Measurements from ENCODE around the gene COX4I1.

COX4I1 gene

DNA sequence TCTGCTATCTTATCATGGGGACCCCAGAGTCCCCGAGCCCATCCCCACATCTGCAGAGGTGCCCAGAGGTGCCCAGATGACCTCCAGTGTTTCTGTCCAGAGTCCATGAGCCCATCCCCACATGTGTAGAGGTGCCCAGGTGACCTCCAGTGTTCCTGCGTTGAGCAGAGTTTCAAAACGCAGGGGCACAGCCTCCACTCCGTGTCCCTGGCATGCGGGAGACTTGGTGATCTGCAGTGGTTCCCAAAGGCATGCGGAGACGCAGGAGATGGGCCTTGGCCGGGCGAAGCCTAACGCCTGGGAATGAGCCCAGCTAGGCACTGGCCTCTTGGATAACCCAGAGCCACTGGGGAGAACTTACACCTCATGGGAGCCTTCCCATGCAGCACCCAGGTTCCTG lies 41.3 kb downstream of the COX4I1 start:
- DNase-seq (ENCODE audit: low read depth), result no peak
- H3K4me3 ChIP-seq (ENCODE audit: low read depth, low read length), result no peak overlapping the region
- TF ChIP-seq, protein P1, sequence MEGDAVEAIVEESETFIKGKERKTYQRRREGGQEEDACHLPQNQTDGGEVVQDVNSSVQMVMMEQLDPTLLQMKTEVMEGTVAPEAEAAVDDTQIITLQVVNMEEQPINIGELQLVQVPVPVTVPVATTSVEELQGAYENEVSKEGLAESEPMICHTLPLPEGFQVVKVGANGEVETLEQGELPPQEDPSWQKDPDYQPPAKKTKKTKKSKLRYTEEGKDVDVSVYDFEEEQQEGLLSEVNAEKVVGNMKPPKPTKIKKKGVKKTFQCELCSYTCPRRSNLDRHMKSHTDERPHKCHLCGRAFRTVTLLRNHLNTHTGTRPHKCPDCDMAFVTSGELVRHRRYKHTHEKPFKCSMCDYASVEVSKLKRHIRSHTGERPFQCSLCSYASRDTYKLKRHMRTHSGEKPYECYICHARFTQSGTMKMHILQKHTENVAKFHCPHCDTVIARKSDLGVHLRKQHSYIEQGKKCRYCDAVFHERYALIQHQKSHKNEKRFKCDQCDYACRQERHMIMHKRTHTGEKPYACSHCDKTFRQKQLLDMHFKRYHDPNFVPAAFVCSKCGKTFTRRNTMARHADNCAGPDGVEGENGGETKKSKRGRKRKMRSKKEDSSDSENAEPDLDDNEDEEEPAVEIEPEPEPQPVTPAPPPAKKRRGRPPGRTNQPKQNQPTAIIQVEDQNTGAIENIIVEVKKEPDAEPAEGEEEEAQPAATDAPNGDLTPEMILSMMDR (IDR thresholded peaks at IDR 0.05; ENCODE audit: insufficient read depth, low read depth, low read length, missing control alignments), result no peak

DNA sequence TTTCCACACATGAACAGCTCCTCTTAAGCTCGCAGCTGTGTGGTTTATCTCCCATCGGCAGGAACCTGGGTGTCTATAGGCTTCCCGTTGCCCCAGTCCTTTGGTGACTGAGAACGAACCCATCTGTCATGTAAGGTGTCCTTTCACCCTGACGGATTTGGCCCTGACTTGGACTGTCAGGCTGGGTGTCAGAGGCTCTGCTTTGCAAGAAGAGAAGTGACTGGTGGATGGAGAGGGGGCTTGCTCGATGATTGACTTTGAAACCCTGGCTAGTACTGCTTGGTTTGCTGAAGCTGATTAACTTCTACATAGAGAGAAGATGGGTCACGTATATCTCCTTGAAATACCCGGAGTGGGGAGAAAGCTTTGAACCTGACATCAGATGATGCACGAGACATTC lies 42.9 kb downstream of the COX4I1 start:
- TF ChIP-seq, protein P1 (IDR thresholded peaks at IDR 0.05; ENCODE audit: insufficient read depth, low read depth, low read length, missing control alignments), result no peak
- DNase-seq (ENCODE audit: low read depth), result no peak
- no peak overlapping the region for H3K4me3 ChIP-seq (ENCODE audit: low read depth, low read length)

DNA sequence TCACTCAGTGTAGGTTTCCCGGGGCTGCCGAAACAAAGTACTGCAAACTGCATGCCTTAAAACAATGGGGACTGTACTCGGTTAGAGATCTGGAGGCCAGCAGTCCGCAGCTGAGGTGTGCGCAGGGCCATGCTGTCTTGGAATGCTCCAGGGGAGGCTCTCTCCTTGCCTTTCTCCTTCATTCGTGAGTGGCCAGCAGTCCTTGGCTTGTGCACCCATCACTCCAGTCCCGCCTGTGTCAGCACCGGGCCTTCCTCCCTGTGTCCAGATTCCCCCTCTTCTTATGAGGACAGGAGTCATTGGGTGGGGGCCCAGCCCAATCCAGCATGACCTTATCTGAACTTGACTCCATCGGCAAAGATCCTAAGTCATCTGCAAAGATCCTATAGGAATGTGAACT lies 43.4 kb downstream of the COX4I1 start:
- TF ChIP-seq, protein P1 (IDR thresholded peaks at IDR 0.05; ENCODE audit: insufficient read depth, low read depth, low read length, missing control alignments), result no peak
- H3K4me3 ChIP-seq (ENCODE audit: low read depth, low read length), result no peak overlapping the region
- DNase-seq (ENCODE audit: low read depth), result no peak

DNA sequence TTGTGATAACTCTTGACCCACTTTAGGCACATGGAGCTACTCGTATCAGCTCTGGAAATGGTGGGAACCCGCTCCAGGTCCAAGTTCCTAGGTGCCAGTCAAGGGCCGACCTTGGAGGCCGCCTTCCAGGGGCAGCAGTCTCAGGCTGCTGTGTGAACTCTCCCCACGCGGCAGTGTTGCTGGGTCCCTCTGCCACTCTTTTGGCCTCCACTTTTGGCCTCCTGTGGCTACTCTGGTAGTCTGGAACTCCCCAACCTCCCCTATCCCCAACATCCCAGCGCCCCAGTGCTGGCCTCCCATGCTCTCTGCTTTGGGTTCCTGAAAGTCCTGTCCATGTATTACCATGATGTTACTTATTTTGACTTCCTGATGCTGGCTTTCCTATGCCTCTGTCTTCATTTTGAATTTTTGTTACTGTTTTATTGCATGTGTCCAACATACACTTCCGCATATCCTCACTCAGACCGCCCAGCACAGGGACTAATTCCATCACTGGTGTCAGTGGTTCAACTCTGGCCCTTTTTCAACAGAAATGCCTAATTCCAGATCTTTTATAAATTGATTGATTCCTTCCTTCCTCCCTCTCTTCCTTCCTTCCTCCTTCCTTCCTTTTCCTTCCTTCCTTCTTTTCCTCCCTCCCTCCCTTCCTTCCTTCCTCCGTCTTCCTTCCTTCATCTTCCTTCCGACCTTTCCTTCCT lies 44.1 kb downstream of the COX4I1 start:
- no peak overlapping the region for H3K4me3 ChIP-seq (ENCODE audit: low read depth, low read length)
- DNase-seq (ENCODE audit: low read depth), result no peak
- TF ChIP-seq, protein P1 (IDR thresholded peaks at IDR 0.05; ENCODE audit: insufficient read depth, low read depth, low read length, missing control alignments), result no peak

DNA sequence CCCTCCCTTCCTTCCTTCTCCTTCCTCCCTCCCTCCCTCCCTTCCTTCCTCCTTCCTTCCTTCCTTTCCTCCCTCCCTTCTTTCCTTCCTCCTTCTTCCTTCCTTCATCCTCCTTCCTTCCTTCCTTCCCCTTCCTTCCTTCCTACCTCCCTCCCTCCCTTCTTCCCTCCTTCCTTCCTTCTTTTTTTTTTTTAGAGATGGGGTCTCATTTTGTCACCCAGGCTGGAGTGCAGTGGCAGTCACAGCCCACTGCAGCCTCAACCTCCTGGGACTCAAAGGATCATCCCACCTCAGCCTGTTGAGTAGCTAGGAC lies 44.6 kb downstream of the COX4I1 start:
- no peak overlapping the region for H3K4me3 ChIP-seq (ENCODE audit: low read depth, low read length)
- DNase-seq (ENCODE audit: low read depth), result no peak
- TF ChIP-seq, protein P1 (IDR thresholded peaks at IDR 0.05; ENCODE audit: insufficient read depth, low read depth, low read length, missing control alignments), result no peak

DNA sequence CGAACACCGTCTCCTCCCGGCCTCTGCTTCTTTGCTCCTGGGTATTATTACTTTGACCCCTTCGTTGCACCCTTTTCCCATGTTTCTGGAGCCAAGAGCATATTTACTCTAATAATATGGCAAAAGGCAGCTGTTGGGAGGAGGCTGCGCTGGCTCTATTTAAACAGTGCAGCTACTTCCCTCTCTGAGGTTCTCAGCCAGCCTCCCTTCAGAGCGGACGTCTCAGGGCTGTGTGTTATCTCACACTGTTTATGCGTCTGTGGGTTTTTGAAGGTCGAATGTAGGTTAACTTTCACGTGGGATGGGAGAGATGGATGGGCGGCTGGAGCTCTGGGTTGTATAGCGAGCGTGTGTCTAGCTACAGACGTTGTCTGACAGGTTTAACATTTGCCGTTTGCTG lies 45.3 kb downstream of the COX4I1 start:
- H3K4me3 ChIP-seq (ENCODE audit: low read depth, low read length), result no peak overlapping the region
- DNase-seq (ENCODE audit: low read depth), result no peak
- TF ChIP-seq, protein P1 (IDR thresholded peaks at IDR 0.05; ENCODE audit: insufficient read depth, low read depth, low read length, missing control alignments), result no peak

DNA sequence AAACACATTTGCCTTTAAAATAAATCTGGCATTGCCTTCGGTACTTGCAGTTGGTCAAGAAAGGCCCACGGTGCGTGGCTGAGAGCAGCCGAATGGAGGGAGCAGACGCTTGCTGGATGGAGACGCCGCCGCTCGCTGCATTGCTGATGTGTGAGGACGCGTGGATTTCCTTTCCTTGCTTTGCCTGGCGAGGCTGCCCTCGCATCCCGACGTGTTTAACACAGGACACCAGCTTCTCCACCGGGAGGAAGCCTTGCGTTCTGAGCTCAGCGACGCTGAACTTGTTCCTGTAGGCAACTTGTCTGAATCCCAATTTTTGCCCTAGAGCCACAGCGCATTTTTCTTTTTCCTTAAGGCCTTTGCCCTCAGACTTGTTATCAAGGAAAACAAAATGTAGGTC lies 45.8 kb downstream of the COX4I1 start:
- H3K4me3 ChIP-seq (ENCODE audit: low read depth, low read length), result no peak overlapping the region
- TF ChIP-seq, protein P1 (IDR thresholded peaks at IDR 0.05; ENCODE audit: insufficient read depth, low read depth, low read length, missing control alignments), result no peak
- no peak for DNase-seq (ENCODE audit: low read depth)
